HEK293T (cell line): ENCODE measurements around the gene SH3PXD2A.

ENCODE experiments used
- CTCF ChIA-PET: fragments of 350-600 bp; formaldehyde crosslinking; extraction: SDS; loops from one replicate; lab custom pipeline; 2021; ENCODE audit warnings: antibody characterized with exemption, inconsistent platforms; lab: Yijun Ruan, JAX
- POLR2A ChIA-PET: fragments of 350-600 bp; formaldehyde crosslinking; extraction: SDS; loops from one replicate; lab custom pipeline; 2020; ENCODE audit warnings: antibody characterized with exemption, inconsistent platforms; lab: Yijun Ruan, JAX
- DNase-seq: peaks from one replicate; pipeline ENCODE4 v3.0.0; 2012; ENCODE audit warnings: mixed read lengths; ENCODE audit errors: extremely low spot score
- ARNT ChIP-seq: fragments of 450-650 bp; IDR thresholded peaks from 2 replicates; pipeline ENCODE4 v1.6.1; 2017; ENCODE audit warnings: mild to moderate bottlenecking
- BHLHE40 ChIP-seq: fragments of 450-650 bp; IDR thresholded peaks from 2 replicates; pipeline ENCODE4 v1.6.1; 2016; ENCODE audit warnings: mild to moderate bottlenecking, moderate library complexity, borderline replicate concordance
- CTBP1 ChIP-seq: fragments of 450-650 bp; IDR thresholded peaks from 2 replicates; pipeline ENCODE4 v1.6.1; 2016; ENCODE audit warnings: borderline replicate concordance
- ELF4 ChIP-seq: fragments of 450-650 bp; IDR thresholded peaks from 2 replicates; pipeline ENCODE4 v1.6.1; 2017; ENCODE audit warnings: antibody characterized with exemption
- FOXA1 ChIP-seq: fragments of 450-650 bp; IDR thresholded peaks from 2 replicates; pipeline ENCODE4 v1.6.1; 2016; ENCODE audit warnings: mild to moderate bottlenecking
- FOXK2 ChIP-seq: fragments of 450-650 bp; IDR thresholded peaks from 2 replicates; pipeline ENCODE4 v1.6.1; 2016; ENCODE audit warnings: mild to moderate bottlenecking
- FOXM1 ChIP-seq: fragments of 450-650 bp; IDR thresholded peaks from 2 replicates; pipeline ENCODE4 v1.6.1; 2017; ENCODE audit warnings: mild to moderate bottlenecking, borderline replicate concordance
- HDGF ChIP-seq: fragments of 450-650 bp; IDR thresholded peaks from 2 replicates; pipeline ENCODE4 v1.6.1; 2017; ENCODE audit warnings: antibody characterized with exemption, borderline replicate concordance
- L3MBTL2 ChIP-seq: fragments of 450-650 bp; conservative IDR thresholded peaks from 2 replicates; pipeline ENCODE4 v1.6.1; 2016; ENCODE audit warnings: mild to moderate bottlenecking
- LEF1 ChIP-seq: fragments of 450-650 bp; IDR thresholded peaks from 2 replicates; pipeline ENCODE4 v1.6.1; 2017; ENCODE audit warnings: mild to moderate bottlenecking, borderline replicate concordance
- NFRKB ChIP-seq: fragments of 450-650 bp; IDR thresholded peaks from 2 replicates; pipeline ENCODE4 v1.6.1; 2016; ENCODE audit warnings: mild to moderate bottlenecking, moderate library complexity
- SP1 ChIP-seq: fragments of 450-650 bp; IDR thresholded peaks from 2 replicates; pipeline ENCODE4 v1.6.1; 2017
- SUZ12 ChIP-seq: fragments of 450-650 bp; IDR thresholded peaks from 2 replicates; pipeline ENCODE4 v1.6.1; 2016; ENCODE audit warnings: mild to moderate bottlenecking
- TARDBP ChIP-seq: fragments of 450-650 bp; IDR thresholded peaks from 2 replicates; pipeline ENCODE4 v1.6.1; 2016
- ZNF384 ChIP-seq: fragments of 450-650 bp; IDR thresholded peaks from 2 replicates; pipeline ENCODE4 v1.6.1; 2016
- TF ChIP-seq, protein P1 (sequence below): fragments of 450-650 bp; IDR thresholded peaks from 2 replicates; pipeline ENCODE4 v1.6.1; 2016

SH3PXD2A gene

DNA sequence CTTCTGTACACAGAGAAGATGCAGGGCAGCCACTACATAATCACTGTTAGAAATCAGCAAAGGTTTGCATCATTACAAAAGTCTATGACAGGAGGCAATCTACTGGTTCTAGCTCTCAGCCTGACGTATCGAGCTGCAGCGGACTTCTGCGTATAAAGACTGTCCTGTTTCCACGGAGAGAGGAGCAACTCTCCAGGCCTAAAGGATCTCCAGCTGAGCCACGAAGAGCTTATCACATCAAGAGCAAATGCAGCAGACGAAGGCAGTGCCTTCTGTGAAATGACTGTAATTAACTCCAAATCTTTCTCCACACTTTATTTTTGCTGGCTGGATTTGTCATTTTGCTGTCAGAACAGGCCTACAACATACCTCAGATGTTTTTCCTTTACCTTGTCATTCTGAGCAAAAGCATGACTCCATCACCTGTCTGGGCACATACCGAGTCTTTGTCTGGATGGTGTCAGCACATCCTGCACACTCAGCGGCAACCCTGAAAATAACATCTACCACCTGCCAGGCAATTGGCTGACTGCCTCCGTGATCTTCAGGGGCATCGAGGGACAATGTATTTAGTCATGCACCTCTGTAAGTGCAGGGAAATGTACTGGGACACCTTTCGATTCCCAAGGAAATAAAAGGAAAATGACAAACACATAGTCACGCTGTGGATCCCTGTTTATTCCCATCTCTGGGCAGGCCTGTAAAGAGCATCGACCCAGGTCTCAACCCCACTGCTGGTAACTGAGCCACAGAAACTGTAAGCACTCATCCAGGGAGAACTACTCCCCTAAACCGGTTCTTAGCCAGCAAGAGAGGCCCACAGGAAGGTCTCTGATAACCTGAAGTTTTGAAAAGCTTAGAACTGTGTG lies 26.3 kb upstream of the SH3PXD2A start:
- ChIA-PET POLR2A (no interaction called here), CTCF (no interaction called here)

DNA sequence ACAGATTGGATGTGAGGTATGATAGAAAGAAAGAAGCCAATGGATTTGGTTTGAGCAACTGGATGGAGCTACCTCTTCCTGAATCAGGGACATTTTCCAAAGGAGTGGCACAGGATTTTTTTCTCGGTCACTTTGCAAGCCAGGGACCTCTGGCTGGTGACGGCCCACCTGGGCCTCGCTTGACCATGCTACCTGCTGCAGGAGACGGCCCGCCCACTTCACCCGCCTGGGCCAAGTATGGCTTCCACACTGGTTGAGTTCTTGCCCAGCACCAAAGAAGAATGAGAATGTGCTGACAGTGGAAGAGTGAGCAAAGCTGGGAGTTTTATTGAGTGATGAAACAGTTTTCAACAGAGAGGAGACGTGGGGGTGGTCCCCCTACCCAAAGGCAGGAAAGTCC lies 24.5 kb upstream of the SH3PXD2A start:
- ChIA-PET POLR2A (no interaction called here), CTCF (interaction anchor here (0.7 kb wide), 1 partner anchor 218 kb away, joined by 3 read pairs; no protein-coding TSS in a partner anchor)
- no peak for DNase-seq
- no peak for TF ChIP-seq TARDBP
- TF ChIP-seq SP1 = no peak
- TF ChIP-seq ARNT = no peak
- no peak for TF ChIP-seq FOXA1
- no peak for TF ChIP-seq SUZ12

More for the DNA sequence above, 26.3 kb upstream of the SH3PXD2A start:
- TF ChIP-seq ELF4 = no peak
- TF ChIP-seq HDGF = no peak
- no peak for TF ChIP-seq FOXA1
- TF ChIP-seq ZNF384 = no peak
- no peak for DNase-seq

DNA sequence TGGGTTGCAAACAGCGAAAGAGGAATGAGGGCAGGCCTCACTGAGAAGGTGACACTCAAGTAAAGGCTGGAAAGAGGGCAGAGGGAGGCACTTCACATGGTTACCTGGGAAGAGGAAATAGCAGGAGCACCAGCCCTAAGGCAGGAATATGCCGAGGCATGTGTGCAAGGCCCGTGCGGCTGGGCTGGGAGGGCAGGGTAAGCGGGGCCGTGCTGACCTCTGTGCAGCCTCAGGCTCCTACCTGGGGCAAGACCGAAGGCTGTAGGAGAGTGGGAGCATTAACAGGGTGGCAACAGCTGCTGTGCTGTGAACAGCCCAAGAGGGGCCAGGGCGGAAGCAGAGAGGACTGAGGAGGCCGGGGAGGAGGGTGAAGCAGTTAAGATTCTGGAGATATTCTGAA lies 24.0 kb upstream of the SH3PXD2A start:
- no peak for DNase-seq
- POLR2A ChIA-PET = no interaction called here
- no peak for TF ChIP-seq NFRKB
- CTCF ChIA-PET = interaction anchor here (0.7 kb wide), 1 partner anchor 218 kb away, joined by 3 read pairs; no protein-coding TSS in a partner anchor

DNA sequence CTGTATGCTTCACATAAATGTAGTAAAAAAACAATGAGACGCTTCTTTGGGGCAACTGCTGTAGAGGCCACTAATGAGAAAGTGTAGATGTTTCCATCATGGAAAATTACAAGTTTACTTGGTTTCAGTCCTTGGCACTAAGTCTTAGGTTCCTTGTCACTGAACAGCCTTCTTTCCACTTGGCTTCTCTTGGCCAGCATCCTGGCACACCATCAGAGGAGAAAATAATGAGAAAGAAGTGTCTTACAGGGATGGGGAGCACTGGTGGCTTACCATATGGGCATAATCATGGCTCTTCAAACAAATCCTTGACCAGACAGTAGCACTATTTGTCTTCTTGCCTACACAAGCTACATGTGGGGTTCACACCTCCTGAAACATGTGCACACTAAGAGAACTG lies 22.5 kb upstream of the SH3PXD2A start:
- CTCF ChIA-PET = no interaction called here
- POLR2A ChIA-PET = no interaction called here
- DNase-seq = no peak
- TF ChIP-seq ZNF384 (no peak), L3MBTL2 (no peak), FOXM1 (no peak), CTBP1 (no peak), SP1 (no peak), SUZ12 (no peak), BHLHE40 (no peak), HDGF (no peak), ARNT (no peak), ELF4 (no peak), FOXK2 (no peak), FOXA1 (no peak)
- TF ChIP-seq, protein P1, sequence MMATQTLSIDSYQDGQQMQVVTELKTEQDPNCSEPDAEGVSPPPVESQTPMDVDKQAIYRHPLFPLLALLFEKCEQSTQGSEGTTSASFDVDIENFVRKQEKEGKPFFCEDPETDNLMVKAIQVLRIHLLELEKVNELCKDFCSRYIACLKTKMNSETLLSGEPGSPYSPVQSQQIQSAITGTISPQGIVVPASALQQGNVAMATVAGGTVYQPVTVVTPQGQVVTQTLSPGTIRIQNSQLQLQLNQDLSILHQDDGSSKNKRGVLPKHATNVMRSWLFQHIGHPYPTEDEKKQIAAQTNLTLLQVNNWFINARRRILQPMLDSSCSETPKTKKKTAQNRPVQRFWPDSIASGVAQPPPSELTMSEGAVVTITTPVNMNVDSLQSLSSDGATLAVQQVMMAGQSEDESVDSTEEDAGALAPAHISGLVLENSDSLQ = no peak

DNA sequence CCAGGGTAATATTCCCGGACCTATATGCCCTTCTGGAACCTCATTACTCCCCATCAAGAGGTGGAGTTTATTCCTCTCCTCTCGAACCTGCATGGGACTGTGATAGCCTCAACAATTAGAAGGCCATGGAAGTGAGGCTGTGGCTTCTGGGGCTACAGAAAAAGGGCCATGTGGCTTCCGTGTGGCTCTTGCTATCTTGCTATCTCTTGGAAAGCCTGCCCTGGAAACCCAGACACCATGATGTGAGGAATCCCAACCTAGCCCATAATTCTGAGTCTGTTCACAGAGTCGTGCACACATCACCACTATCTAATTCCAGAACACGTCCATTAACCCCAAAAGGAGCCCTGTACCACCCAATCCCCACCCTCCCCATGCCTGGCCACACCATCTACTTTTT lies 20.8 kb upstream of the SH3PXD2A start:
- no peak for DNase-seq
- no peak for TF ChIP-seq ARNT
- no peak for TF ChIP-seq FOXA1
- TF ChIP-seq CTBP1 = no peak
- TF ChIP-seq TARDBP = no peak
- TF ChIP-seq LEF1 = no peak
- no peak for TF ChIP-seq ELF4
- TF ChIP-seq BHLHE40 = no peak
- no peak for TF ChIP-seq ZNF384
- TF ChIP-seq SUZ12 = no peak
- TF ChIP-seq FOXM1 = no peak
- TF ChIP-seq FOXK2 = no peak
- TF ChIP-seq, protein P1 = no peak
- no peak for TF ChIP-seq NFRKB
- no peak for TF ChIP-seq SP1
- TF ChIP-seq HDGF = no peak
- no peak for TF ChIP-seq L3MBTL2
- CTCF ChIA-PET = no interaction called here
- POLR2A ChIA-PET = no interaction called here

DNA sequence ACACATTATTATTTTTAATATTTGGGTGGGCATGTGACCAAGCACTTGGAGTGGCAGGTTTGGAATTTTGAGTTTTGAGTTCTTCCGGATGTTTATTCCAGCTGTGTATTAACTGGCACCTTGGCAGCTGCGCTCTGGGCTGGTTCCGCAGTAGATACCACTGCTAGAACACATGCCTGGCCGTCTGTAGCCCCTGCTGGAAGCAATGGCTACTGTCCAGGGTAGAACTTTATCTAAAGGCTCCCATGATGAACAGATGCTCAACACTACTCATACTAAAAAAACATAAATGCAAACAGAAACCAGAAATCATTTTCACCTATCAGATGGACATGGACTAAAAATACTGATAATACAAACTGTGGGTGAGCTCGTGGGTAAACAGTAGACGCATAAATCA lies 19.4 kb upstream of the SH3PXD2A start:
- TF ChIP-seq FOXA1 (no peak), ARNT (no peak), ZNF384 (no peak), HDGF (no peak), SUZ12 (no peak), TARDBP (no peak), CTBP1 (no peak), L3MBTL2 (no peak), FOXM1 (no peak), NFRKB (no peak)
- CTCF ChIA-PET = no interaction called here
- POLR2A ChIA-PET = no interaction called here
- DNase-seq = no peak

DNA sequence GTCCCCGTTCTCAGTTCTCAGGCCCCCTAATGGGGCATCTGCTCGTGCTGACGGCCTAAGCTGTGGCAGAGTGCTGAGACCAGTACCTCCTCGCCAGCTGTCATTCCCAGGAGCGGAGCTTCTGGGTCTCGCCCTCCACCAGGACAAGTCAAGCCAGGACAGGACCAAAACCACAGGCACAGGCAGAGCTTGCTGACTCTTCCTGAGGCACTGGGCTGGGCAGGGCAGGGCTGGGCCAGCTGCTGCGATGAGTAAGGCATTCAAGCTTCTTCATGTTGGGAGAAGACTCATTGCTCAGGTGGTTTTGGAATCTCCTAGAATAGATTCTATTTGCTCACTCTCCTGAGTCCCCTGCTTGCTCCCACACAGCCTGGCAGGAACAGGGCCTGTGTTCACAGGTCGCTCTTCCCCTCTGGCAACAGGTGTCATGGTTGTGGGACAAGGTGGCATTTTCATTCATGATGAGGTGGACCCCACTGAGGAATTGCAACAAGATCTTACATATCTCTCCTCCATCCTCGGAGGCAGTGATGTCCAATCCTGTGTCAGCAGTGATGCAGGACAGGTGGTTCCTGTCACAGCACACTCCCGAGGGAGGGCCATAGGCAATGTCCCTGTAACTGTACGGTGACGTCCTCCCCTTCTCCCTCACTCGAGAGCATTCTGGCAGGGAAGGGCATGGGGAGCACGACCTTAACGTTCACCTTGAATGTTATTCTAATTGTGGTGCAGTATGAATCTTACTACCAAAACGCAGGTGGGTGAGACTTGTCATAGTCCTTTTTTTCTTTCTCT lies 17.0 kb upstream of the SH3PXD2A start:
- ChIA-PET CTCF (no interaction called here), POLR2A (no interaction called here)
- TF ChIP-seq FOXM1 = no peak
- TF ChIP-seq NFRKB = no peak
- TF ChIP-seq, protein P1 = no peak
- TF ChIP-seq SP1 = no peak
- no peak for DNase-seq
